GM19099 (cell line): Measurements from ENCODE around the gene SIMC1.
A peak's percentile ranks its signal among the peaks of the same experiment; 100 is the strongest.

Experiments
- POLR2A ChIP-seq: IDR thresholded peaks from 3 replicates; pipeline ENCODE4 v1.6.1; 2011; ENCODE audit warnings: low read depth; ENCODE audit not compliant: insufficient read length; ENCODE audit errors: extremely low read depth

The SIMC1 gene

DNA sequence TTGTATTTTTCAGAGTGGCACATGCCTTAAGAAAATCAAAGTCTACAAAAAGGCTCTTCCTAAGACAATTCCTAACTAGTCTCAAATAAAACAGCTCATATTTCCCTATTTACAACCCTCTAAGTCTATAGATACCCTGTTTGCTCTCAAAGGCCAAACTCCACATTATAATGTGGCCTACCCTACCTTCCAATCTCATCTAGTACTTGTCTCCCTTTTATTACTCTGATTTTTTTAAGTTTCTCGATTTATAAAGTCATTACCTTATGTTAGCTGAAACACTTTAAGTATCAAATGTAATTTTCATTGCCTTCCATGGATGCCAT lies 103.9 kb downstream of the SIMC1 start:
- no peak for TF ChIP-seq POLR2A

- TF ChIP-seq POLR2A, result no peak
Observed at GRCh38 chr5:176342766-176343458, 104.7 kb downstream of the SIMC1 start.

DNA sequence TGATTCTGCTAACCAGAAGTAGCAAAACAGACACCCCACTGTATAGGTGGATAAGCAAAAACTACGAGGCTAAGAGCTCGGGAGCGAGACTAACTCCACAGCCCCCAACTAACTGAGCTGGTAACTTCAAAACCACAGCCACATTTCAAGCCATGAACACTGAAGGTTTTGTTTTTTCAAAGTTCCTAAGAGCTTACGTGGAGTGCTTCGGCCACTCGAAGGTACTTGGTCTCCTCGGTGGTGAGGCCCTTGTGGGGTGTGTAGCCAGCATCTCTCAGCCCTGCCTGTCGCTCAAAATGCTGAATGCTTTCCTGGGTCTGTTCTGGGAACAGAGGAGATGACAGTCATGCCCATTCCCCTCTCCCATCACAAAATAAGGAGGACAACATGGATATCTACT lies 112.2 kb downstream of the SIMC1 start:
- no peak for TF ChIP-seq POLR2A

GRCh38 chr5:176352116-176352878 lies 114.1 kb downstream of the SIMC1 start:
- TF ChIP-seq POLR2A, result no peak

DNA sequence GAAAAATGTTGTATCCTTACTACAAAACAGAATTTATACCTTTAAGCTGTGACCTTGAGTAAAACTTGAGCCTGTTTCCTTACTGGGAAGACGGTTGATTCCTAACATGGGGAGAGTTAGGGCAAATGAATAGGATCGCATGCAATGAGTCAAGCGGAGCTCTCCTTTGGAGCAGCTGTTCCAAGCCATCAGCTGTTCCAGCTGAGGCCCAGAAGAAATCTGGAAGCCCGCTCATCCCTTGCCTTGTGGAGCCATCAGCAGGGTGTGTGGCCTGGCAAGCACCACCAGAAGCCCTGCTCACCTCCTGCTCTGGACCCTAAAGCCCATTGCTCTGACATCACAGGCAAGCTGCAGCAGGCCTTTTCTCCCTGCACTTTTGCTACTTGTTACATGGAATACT lies 115.3 kb downstream of the SIMC1 start:
- no peak for TF ChIP-seq POLR2A

DNA sequence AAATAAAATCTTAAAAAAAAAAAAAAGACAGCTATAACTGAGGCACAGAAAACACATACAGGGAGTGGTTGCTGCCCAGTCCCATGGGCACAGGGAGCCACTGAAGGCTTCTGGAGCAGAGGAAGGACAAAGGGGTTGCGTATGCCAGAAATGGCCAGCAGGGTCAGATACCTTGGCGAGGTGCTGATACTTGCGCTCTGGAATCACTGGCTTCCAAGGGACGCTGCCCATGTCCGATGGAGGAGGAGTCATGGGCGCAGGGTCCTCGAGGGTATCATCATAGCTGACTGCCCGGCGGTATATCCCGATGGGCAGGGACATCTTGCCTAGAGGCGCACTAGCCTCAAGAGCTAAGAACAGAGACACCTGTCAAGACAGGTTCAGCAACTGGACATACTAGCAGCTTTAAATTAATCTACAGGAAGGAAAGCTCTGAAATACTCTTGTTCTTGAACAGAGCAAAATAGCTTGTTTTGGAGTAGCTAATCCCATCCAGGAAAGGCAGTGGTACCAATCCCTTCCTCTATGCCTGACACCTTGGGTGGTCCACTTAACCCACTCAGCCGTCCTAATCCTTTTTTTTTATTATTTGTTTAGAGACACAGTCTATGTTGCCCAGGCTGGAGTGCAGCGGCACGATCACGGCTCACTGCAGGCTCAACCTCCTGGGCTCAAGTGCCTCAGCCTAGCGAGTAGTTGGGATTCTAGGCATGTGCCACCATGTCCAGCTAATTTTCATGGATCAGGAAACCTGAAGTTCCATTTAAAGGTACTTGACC lies 117.4 kb downstream of the SIMC1 start:
- TF ChIP-seq POLR2A, result no peak

GRCh38 chr5:176356179-176356566 lies 117.9 kb downstream of the SIMC1 start:
- TF ChIP-seq POLR2A, result no peak

- no peak for TF ChIP-seq POLR2A
Observed at GRCh38 chr5:176359658-176360057, 121.4 kb downstream of the SIMC1 start.

GRCh38 chr5:176360894-176361436 lies 122.7 kb downstream of the SIMC1 start:
- TF ChIP-seq POLR2A, result no peak

DNA sequence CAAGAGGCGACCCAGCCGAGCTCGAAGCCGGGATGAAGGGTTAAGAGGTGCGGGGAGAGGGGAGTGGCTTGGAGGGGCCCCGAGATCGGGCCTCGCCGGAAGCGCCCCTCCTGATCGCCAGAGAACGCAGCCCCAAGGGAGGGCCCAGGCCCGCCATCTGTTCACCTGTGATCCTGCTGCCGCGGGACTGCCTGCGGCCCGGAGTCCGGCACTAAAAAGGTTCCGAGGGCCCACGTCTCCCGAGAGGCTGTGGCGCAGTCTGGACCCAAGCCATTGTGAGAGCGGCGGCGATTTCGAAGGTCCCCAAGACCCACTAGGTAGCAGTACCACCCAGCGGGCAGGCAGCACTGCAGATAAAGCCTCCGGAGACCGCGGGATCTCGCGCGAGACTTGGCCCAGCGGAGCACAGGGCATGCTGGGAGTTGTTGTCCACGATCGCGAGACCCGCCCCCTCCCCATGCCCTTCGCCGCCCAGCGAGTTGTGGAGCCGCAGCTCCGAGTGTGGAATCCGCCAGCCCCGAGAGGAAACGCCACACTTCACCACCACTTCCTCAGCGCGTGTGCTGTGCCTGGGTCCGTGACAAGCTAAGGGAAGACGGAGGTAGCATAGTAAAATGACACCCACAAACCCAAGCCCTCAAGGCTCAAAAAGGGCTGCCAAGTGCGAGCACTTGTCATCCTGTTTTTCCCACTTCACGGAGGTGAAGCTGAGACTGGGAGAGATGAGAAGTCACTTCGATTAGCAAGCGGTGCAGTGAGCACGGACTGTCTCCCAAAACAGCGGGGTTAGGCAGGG lies 123.4 kb downstream of the SIMC1 start, which contains the start of gene KIAA1191:
Gene KIAA1191 (minus strand): TSS at position 328 of the 796 bp plus-strand sequence. CDS start 2,256 bp downstream, outside the sequence.
- peak; percentile 98 for TF ChIP-seq POLR2A

DNA sequence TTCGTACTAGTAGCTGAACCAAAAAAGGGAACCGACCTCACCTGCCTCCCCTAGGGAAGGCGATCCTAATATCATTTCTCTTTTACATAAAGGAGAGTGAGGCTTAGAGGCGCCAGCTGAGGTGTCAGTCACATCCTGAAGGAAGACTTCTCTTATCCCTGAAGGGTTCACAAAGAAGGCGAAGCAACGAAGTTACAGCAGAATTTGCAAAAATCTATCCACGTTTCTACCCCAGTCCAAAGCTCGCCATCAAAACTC lies 123.9 kb downstream of the SIMC1 start:
- no peak for TF ChIP-seq POLR2A

DNA sequence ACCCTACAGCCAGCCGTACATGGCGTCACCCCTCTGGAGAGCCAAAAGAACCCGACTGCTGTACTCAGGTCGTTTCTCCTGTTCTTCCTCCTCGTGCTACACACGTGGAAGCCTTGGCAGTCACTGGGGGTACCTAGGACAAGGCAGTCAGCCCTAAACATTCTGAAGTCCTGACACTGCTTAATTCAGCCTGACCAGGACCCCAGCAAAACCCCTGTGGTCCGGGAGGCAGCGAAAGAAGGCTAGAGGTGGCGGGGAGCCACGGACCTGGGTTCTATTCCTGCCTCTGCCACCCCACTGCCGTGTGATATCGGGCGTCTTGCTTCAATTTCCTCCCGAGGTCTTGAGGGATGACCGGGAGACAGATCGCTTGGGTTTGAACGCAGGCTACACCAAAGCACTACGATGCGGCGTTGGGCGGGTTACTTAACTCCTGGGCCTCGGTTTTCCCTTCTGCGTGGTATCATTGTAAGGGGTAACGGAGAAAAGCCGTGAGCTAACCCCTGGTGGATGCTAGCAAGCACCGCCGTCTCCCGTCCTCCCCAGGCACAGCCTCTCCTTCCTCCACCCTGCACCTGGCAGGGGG lies 126.6 kb downstream of the SIMC1 start:
- peak; percentile 66 for TF ChIP-seq POLR2A

DNA sequence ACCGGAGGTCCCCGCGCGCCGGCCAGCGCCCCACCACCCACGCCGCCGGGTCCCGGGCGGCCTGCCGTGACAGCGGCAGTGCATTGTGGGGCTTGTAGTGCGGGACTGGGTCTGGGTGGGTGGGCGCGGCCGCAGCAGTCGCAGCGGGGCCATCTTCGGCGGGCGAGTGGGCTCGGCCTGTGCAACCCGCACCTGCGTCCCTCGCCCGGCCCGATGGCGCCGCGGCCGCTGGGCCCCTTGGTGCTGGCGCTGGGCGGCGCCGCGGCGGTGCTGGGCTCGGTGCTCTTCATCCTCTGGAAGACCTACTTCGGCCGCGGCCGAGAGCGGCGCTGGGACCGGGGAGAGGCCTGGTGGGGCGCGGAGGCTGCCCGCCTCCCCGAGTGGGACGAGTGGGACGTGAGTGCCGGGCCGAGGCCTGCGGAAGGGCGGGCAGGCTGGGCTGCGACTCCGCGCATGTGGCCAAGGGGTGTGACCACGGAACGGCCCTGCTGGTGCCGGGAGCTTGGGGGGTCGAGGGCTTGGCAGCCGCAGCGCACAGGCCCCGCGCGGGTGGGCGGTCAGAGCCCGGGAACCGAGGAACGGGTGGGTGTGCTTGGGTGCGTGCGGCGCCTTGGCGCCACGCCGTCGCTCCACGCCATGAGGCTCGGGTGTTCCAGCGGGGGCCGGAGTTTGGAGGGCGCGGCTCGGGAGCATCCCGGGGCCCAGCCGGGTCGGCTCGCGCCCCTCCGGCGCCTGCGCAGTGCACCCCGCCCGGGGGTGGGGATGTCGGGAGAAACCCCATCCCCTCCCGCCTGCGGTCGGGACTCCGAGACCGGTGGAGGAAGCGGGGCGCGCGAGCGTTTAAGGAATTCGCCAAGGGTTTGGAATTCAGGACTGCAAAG lies 127.4 kb downstream of the SIMC1 start, which contains the start of gene ARL10:
Gene ARL10 (plus strand): TSS at position 137 of the 881 bp plus-strand sequence. CDS start 77 bp downstream, at position 214.
- no peak for TF ChIP-seq POLR2A
